ENCODE data around the gene HLA-A.

DNA sequence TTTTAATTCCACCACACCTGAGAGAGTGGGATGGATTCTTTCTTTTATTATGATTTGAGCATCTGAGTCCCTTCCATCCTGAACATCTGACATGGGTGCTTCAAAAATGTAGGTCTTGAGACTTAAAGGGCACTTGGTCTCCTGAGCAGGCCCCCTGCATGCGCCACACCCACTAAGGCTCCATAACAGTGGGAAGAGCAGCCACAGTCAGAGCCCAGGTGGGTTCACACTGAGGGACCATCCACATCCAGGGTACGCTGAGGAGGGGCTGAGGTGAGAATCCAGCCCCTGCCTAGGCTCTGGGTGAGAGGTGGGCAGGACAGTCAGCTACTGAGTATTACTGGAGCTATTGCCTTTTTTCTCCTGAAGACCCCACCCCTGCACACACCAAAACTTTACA is 42.7 kb downstream of the HLA-A start:
- TF ChIP-seq, protein P1, sequence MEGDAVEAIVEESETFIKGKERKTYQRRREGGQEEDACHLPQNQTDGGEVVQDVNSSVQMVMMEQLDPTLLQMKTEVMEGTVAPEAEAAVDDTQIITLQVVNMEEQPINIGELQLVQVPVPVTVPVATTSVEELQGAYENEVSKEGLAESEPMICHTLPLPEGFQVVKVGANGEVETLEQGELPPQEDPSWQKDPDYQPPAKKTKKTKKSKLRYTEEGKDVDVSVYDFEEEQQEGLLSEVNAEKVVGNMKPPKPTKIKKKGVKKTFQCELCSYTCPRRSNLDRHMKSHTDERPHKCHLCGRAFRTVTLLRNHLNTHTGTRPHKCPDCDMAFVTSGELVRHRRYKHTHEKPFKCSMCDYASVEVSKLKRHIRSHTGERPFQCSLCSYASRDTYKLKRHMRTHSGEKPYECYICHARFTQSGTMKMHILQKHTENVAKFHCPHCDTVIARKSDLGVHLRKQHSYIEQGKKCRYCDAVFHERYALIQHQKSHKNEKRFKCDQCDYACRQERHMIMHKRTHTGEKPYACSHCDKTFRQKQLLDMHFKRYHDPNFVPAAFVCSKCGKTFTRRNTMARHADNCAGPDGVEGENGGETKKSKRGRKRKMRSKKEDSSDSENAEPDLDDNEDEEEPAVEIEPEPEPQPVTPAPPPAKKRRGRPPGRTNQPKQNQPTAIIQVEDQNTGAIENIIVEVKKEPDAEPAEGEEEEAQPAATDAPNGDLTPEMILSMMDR (IDR thresholded peaks at IDR 0.05): no peak
- no peak for TF ChIP-seq POLR2A (IDR thresholded peaks at IDR 0.05)

All from right lobe of liver (tissue), 4 donors.